WTC11 (cell line): Measurements from ENCODE around the gene WDR90. TPM values are rescaled to one million over a fixed set of nuclear protein-coding genes. Genes with fewer than 3 reads are reported as not detected.

ENCODE experiments used
- JUN ChIP-seq: sonication (generic); formaldehyde crosslinking; IDR thresholded peaks from 2 replicates; pipeline ENCODE4 v1.8.0; 2023; ENCODE audit warnings: mild to moderate bottlenecking, missing genetic modification reagents
- MYBL2 ChIP-seq: sonication (generic); formaldehyde crosslinking; IDR thresholded peaks from 2 replicates; pipeline ENCODE4 v1.8.1; 2023; ENCODE audit warnings: mild to moderate bottlenecking, moderate library complexity, missing genetic modification reagents
- NFE2L1 ChIP-seq: sonication (generic); formaldehyde crosslinking; IDR thresholded peaks from 2 replicates; pipeline ENCODE4 v1.8.1; 2023; ENCODE audit warnings: missing genetic modification reagents
- PRRX2 ChIP-seq: fragments of 250-450 bp; sonication (Bioruptor Pico); IDR thresholded peaks from 2 replicates; pipeline ENCODE4 v1.8.0; 2021; ENCODE audit warnings: mild to moderate bottlenecking
- RELA ChIP-seq: sonication (generic); formaldehyde crosslinking; IDR thresholded peaks from 2 replicates; pipeline ENCODE4 v1.8.1; 2022; ENCODE audit warnings: missing genetic modification reagents, mild to moderate bottlenecking, borderline replicate concordance
- RORB ChIP-seq: fragments of 250-450 bp; sonication (Bioruptor Pico); IDR thresholded peaks from 2 replicates; pipeline ENCODE4 v1.9.0; 2021; ENCODE audit warnings: mild to moderate bottlenecking
- SOX15 ChIP-seq: fragments of 250-450 bp; sonication (Bioruptor Pico); IDR thresholded peaks from 2 replicates; pipeline ENCODE4 v1.9.0; 2021; ENCODE audit warnings: mild to moderate bottlenecking
- SP1 ChIP-seq: sonication (generic); formaldehyde crosslinking; conservative IDR thresholded peaks from 2 replicates; pipeline ENCODE4 v1.8.1; 2022; ENCODE audit warnings: missing genetic modification reagents
- TCF7 ChIP-seq: sonication (generic); formaldehyde crosslinking; IDR thresholded peaks from 2 replicates; pipeline ENCODE4 v1.8.0; 2022; ENCODE audit warnings: mild to moderate bottlenecking, low read depth, missing genetic modification reagents, moderate library complexity
- ZNF121 ChIP-seq: sonication (generic); formaldehyde crosslinking; IDR thresholded peaks from 2 replicates; pipeline ENCODE4 v1.8.0; 2023; ENCODE audit warnings: missing genetic modification reagents
- ZNF317 ChIP-seq: sonication (generic); formaldehyde crosslinking; IDR thresholded peaks from 2 replicates; pipeline ENCODE4 v1.8.1; 2023; ENCODE audit warnings: low read depth, mild to moderate bottlenecking, moderate library complexity, missing genetic modification reagents, borderline replicate concordance
- ZNF416 ChIP-seq: fragments of 250-450 bp; sonication (Bioruptor Pico); IDR thresholded peaks from 2 replicates; pipeline ENCODE4 v1.9.0; 2021; ENCODE audit warnings: mild to moderate bottlenecking, inconsistent platforms
- ZNF671 ChIP-seq: fragments of 250-450 bp; sonication (Bioruptor Pico); IDR thresholded peaks from 2 replicates; pipeline ENCODE4 v1.8.0; 2021; ENCODE audit warnings: mild to moderate bottlenecking
- total RNA-seq: library from RNA; stranded (reverse); gene quantifications from 3 replicates; pipeline ENCODE4 v1.2.3, GENCODE V29; 2021
- TF ChIP-seq, protein P1 (sequence below): fragments of 250-450 bp; sonication (Bioruptor Pico); conservative IDR thresholded peaks from 2 replicates; pipeline ENCODE4 v1.9.0; 2021; ENCODE audit warnings: mild to moderate bottlenecking
- TF ChIP-seq, protein P2 (sequence below): fragments of 250-450 bp; sonication (Bioruptor Pico); IDR thresholded peaks from 2 replicates; pipeline ENCODE4 v1.9.0; 2021; ENCODE audit warnings: mild to moderate bottlenecking
- TF ChIP-seq, protein P3 (sequence below): sonication (generic); formaldehyde crosslinking; IDR thresholded peaks from 2 replicates; pipeline ENCODE4 v1.8.1; 2023; ENCODE audit warnings: mild to moderate bottlenecking, missing genetic modification reagents
- TF ChIP-seq, protein P4 (sequence below): sonication (generic); formaldehyde crosslinking; IDR thresholded peaks from 2 replicates; pipeline ENCODE4 v1.8.0; 2023; ENCODE audit warnings: mild to moderate bottlenecking, missing genetic modification reagents
- TF ChIP-seq, protein P5 (sequence below): sonication (generic); formaldehyde crosslinking; IDR thresholded peaks from 2 replicates; pipeline ENCODE4 v1.8.0; 2023; ENCODE audit warnings: missing genetic modification reagents, mild to moderate bottlenecking, borderline replicate concordance
- TF ChIP-seq, protein P6 (sequence below): fragments of 250-450 bp; sonication (Bioruptor Pico); IDR thresholded peaks from 2 replicates; pipeline ENCODE4 v1.9.0; 2021; ENCODE audit warnings: mild to moderate bottlenecking
- TF ChIP-seq, protein P7 (sequence below): sonication (generic); formaldehyde crosslinking; conservative IDR thresholded peaks from 2 replicates; pipeline ENCODE4 v1.8.1; 2023; ENCODE audit warnings: mild to moderate bottlenecking, low read depth, missing genetic modification reagents, moderate library complexity
- TF ChIP-seq, protein P8 (sequence below): sonication (generic); formaldehyde crosslinking; IDR thresholded peaks from 2 replicates; pipeline ENCODE4 v1.8.1; 2023; ENCODE audit warnings: mild to moderate bottlenecking, missing genetic modification reagents, moderate library complexity

WDR90 gene
- total RNA-seq, 1 experiment from 2014 or later, result 75.8 TPM

DNA sequence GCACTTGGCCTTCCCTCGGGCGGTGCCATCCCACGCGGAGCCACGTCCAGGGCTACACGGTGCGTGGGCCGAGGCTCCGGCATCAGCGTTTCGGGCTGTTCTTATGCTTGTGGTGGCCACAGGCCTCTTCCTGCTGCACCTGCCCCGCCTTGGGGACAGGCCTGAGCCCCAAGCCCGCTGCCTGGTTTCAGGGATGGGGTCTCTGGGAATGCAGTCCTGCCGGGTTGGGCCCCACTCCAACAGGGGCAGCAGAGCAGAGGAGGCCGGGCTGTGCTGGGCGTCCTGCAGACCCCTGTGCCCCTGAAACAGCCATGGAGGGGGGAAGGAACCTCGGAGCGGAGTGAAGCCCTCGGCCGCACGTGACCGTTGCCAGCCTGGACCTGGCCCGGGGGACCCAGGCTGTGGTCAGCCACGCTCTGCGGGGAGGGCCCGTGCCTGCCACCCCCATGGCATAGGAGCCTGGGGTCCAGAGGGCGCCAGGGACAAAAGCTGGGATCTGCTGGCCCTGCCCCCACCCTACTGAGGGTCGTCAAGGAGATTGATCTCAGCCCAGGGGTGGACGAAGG lies 18.8 kb upstream of the WDR90 start (continued):
- TF ChIP-seq, protein P1, sequence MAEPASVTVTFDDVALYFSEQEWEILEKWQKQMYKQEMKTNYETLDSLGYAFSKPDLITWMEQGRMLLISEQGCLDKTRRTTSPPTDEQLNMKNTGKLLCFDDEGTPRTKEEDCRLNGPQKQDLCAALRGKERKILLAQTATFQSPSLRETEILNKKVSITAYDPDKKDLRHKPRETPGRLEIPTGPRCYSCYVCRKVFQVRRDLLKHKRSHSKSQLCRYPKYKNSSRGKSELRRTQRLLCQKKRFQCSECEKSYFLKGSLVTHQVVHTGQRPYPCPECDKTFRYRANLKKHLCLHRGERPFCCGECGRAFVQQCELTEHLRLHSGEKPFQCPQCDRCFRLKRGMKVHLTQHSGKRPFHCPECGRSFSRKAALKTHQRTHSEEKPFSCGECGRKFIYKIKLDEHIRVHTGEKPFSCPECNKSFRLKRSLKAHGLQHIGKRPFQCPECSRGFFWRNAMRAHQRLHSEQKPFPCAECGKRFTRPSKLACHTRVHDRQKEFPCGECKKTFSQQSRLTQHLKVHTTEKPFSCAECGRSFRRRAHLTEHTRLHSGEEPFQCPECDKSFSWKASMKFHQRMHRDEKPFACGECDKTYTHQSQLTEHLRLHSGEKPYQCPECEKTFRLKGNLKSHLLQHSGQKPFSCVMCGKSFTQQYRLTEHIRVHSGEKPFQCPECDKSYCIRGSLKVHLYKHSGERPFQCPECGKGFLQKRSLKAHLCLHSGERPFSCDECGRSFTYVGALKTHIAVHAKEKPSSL (CRISPR knock-in tag), result no peak
- peak; percentile 27; the same call in 1 of the 2 replicates for TF ChIP-seq ZNF416 (CRISPR knock-in tag)
- TF ChIP-seq, protein P2, sequence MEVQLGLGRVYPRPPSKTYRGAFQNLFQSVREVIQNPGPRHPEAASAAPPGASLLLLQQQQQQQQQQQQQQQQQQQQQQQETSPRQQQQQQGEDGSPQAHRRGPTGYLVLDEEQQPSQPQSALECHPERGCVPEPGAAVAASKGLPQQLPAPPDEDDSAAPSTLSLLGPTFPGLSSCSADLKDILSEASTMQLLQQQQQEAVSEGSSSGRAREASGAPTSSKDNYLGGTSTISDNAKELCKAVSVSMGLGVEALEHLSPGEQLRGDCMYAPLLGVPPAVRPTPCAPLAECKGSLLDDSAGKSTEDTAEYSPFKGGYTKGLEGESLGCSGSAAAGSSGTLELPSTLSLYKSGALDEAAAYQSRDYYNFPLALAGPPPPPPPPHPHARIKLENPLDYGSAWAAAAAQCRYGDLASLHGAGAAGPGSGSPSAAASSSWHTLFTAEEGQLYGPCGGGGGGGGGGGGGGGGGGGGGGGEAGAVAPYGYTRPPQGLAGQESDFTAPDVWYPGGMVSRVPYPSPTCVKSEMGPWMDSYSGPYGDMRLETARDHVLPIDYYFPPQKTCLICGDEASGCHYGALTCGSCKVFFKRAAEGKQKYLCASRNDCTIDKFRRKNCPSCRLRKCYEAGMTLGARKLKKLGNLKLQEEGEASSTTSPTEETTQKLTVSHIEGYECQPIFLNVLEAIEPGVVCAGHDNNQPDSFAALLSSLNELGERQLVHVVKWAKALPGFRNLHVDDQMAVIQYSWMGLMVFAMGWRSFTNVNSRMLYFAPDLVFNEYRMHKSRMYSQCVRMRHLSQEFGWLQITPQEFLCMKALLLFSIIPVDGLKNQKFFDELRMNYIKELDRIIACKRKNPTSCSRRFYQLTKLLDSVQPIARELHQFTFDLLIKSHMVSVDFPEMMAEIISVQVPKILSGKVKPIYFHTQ (CRISPR knock-in tag), result no peak
- TF ChIP-seq MYBL2 (CRISPR knock-in tag), result no peak
- TF ChIP-seq SOX15 (CRISPR knock-in tag), result no peak
- TF ChIP-seq, protein P3, sequence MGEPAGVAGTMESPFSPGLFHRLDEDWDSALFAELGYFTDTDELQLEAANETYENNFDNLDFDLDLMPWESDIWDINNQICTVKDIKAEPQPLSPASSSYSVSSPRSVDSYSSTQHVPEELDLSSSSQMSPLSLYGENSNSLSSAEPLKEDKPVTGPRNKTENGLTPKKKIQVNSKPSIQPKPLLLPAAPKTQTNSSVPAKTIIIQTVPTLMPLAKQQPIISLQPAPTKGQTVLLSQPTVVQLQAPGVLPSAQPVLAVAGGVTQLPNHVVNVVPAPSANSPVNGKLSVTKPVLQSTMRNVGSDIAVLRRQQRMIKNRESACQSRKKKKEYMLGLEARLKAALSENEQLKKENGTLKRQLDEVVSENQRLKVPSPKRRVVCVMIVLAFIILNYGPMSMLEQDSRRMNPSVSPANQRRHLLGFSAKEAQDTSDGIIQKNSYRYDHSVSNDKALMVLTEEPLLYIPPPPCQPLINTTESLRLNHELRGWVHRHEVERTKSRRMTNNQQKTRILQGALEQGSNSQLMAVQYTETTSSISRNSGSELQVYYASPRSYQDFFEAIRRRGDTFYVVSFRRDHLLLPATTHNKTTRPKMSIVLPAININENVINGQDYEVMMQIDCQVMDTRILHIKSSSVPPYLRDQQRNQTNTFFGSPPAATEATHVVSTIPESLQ (CRISPR knock-in tag), result no peak
- TF ChIP-seq JUN, result no peak
- TF ChIP-seq, protein P4, sequence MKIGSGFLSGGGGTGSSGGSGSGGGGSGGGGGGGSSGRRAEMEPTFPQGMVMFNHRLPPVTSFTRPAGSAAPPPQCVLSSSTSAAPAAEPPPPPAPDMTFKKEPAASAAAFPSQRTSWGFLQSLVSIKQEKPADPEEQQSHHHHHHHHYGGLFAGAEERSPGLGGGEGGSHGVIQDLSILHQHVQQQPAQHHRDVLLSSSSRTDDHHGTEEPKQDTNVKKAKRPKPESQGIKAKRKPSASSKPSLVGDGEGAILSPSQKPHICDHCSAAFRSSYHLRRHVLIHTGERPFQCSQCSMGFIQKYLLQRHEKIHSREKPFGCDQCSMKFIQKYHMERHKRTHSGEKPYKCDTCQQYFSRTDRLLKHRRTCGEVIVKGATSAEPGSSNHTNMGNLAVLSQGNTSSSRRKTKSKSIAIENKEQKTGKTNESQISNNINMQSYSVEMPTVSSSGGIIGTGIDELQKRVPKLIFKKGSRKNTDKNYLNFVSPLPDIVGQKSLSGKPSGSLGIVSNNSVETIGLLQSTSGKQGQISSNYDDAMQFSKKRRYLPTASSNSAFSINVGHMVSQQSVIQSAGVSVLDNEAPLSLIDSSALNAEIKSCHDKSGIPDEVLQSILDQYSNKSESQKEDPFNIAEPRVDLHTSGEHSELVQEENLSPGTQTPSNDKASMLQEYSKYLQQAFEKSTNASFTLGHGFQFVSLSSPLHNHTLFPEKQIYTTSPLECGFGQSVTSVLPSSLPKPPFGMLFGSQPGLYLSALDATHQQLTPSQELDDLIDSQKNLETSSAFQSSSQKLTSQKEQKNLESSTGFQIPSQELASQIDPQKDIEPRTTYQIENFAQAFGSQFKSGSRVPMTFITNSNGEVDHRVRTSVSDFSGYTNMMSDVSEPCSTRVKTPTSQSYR (CRISPR knock-in tag), result peak; percentile 61
- TF ChIP-seq ZNF671, result no peak
- TF ChIP-seq, protein P5, sequence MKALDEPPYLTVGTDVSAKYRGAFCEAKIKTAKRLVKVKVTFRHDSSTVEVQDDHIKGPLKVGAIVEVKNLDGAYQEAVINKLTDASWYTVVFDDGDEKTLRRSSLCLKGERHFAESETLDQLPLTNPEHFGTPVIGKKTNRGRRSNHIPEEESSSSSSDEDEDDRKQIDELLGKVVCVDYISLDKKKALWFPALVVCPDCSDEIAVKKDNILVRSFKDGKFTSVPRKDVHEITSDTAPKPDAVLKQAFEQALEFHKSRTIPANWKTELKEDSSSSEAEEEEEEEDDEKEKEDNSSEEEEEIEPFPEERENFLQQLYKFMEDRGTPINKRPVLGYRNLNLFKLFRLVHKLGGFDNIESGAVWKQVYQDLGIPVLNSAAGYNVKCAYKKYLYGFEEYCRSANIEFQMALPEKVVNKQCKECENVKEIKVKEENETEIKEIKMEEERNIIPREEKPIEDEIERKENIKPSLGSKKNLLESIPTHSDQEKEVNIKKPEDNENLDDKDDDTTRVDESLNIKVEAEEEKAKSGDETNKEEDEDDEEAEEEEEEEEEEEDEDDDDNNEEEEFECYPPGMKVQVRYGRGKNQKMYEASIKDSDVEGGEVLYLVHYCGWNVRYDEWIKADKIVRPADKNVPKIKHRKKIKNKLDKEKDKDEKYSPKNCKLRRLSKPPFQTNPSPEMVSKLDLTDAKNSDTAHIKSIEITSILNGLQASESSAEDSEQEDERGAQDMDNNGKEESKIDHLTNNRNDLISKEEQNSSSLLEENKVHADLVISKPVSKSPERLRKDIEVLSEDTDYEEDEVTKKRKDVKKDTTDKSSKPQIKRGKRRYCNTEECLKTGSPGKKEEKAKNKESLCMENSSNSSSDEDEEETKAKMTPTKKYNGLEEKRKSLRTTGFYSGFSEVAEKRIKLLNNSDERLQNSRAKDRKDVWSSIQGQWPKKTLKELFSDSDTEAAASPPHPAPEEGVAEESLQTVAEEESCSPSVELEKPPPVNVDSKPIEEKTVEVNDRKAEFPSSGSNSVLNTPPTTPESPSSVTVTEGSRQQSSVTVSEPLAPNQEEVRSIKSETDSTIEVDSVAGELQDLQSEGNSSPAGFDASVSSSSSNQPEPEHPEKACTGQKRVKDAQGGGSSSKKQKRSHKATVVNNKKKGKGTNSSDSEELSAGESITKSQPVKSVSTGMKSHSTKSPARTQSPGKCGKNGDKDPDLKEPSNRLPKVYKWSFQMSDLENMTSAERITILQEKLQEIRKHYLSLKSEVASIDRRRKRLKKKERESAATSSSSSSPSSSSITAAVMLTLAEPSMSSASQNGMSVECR (CRISPR knock-in tag), result peak; percentile 43; the same call in 1 of the 2 replicates
- TF ChIP-seq, protein P6, sequence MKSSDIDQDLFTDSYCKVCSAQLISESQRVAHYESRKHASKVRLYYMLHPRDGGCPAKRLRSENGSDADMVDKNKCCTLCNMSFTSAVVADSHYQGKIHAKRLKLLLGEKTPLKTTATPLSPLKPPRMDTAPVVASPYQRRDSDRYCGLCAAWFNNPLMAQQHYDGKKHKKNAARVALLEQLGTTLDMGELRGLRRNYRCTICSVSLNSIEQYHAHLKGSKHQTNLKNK (CRISPR knock-in tag), result no peak
- TF ChIP-seq PRRX2 (CRISPR knock-in tag), result no peak
- TF ChIP-seq, protein P7, sequence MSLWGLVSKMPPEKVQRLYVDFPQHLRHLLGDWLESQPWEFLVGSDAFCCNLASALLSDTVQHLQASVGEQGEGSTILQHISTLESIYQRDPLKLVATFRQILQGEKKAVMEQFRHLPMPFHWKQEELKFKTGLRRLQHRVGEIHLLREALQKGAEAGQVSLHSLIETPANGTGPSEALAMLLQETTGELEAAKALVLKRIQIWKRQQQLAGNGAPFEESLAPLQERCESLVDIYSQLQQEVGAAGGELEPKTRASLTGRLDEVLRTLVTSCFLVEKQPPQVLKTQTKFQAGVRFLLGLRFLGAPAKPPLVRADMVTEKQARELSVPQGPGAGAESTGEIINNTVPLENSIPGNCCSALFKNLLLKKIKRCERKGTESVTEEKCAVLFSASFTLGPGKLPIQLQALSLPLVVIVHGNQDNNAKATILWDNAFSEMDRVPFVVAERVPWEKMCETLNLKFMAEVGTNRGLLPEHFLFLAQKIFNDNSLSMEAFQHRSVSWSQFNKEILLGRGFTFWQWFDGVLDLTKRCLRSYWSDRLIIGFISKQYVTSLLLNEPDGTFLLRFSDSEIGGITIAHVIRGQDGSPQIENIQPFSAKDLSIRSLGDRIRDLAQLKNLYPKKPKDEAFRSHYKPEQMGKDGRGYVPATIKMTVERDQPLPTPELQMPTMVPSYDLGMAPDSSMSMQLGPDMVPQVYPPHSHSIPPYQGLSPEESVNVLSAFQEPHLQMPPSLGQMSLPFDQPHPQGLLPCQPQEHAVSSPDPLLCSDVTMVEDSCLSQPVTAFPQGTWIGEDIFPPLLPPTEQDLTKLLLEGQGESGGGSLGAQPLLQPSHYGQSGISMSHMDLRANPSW, result no peak
- no peak for TF ChIP-seq ZNF317 (CRISPR knock-in tag)
- TF ChIP-seq, protein P8, sequence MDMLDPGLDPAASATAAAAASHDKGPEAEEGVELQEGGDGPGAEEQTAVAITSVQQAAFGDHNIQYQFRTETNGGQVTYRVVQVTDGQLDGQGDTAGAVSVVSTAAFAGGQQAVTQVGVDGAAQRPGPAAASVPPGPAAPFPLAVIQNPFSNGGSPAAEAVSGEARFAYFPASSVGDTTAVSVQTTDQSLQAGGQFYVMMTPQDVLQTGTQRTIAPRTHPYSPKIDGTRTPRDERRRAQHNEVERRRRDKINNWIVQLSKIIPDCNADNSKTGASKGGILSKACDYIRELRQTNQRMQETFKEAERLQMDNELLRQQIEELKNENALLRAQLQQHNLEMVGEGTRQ (CRISPR knock-in tag), result peak; percentile 79
- TF ChIP-seq TCF7, result no peak
- TF ChIP-seq SP1 (CRISPR knock-in tag), result no peak
- no peak for TF ChIP-seq RELA
- TF ChIP-seq NFE2L1 (CRISPR knock-in tag), result no peak
- TF ChIP-seq RORB (CRISPR knock-in tag), result no peak
- TF ChIP-seq ZNF121 (CRISPR knock-in tag), result no peak
